Choroid plexus epithelial cell (primary cell): ENCODE measurements around the gene RBM10.

Experiments
- DNase-seq: peaks from one replicate; pipeline ENCODE4 v3.0.0-alpha.2; 2010; ENCODE audit warnings: low read depth
- H3K4me3 ChIP-seq: 2 replicates; pipeline ENCODE4 v1.5.1; 2011; ENCODE audit warnings: low read depth, mild to moderate bottlenecking, control low read depth, low read length, moderate library complexity
- TF ChIP-seq, protein P1 (sequence below): conservative IDR thresholded peaks from 2 replicates; pipeline ENCODE4 v1.5.1; 2011; ENCODE audit warnings: low read depth, mild to moderate bottlenecking, control low read depth, inconsistent platforms, low read length, moderate library complexity

The RBM10 gene

DNA sequence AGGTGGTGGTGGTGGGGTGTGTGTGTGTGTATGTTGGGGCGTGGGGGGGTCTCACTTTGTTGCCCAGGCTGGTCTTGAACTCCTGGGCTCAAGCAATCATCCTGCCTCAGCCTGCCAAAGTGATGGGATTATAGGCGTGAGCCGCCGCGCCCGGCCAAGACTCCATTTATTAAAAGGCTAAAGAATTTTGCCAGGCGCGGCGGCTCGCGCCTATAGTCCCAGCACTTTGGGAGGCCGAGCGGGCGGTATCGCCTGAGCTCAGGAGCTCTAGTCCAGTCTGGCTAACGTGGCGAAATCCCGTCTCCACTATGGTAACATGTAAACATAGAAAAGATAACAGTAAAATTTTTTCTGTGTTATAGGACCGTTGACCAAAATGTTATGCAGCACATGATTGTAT is 44.9 kb downstream of the RBM10 start:
- peak; percentile 11 for DNase-seq
- no peak overlapping the region for H3K4me3 ChIP-seq
- TF ChIP-seq, protein P1, sequence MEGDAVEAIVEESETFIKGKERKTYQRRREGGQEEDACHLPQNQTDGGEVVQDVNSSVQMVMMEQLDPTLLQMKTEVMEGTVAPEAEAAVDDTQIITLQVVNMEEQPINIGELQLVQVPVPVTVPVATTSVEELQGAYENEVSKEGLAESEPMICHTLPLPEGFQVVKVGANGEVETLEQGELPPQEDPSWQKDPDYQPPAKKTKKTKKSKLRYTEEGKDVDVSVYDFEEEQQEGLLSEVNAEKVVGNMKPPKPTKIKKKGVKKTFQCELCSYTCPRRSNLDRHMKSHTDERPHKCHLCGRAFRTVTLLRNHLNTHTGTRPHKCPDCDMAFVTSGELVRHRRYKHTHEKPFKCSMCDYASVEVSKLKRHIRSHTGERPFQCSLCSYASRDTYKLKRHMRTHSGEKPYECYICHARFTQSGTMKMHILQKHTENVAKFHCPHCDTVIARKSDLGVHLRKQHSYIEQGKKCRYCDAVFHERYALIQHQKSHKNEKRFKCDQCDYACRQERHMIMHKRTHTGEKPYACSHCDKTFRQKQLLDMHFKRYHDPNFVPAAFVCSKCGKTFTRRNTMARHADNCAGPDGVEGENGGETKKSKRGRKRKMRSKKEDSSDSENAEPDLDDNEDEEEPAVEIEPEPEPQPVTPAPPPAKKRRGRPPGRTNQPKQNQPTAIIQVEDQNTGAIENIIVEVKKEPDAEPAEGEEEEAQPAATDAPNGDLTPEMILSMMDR: no peak

DNA sequence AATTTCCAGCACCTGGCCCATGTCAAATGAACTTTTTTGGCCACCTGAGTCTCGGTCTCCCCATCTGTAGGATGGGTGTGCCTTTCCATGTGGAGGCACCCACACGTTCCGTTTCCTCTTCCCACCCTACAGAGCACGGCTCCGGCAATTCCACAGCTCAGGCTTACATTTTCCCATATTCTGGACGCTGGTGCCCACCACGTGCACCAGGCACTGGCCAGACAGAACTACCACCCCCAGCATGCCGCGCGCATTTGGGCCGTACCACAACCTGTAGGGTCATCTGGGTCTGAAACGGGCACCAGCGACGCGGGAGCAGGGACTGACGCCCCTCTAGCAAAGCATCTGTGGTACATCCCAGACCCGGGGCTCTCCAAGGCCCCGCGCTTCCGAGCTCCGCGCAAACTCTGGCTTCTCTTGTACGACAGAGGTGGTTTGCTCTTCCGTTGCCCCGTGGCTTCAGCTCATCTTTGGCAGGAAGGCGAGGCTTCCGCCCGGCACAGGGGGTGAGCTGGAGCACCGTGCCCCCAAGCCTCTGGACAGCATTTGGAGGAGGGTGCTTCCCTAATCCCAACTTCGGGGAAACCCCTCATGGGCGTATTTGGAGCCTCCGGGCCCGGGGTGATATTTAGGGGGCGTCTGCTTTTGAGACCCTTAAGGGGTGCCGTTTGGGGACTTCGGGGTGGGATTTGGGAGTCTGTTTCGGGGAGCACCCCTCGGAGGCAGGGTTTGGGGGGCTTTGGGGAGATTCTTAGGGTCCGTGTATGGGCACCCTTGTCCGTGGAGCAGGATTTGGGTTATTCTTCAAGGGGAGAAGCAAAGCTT is 45.6 kb downstream of the RBM10 start:
- peak overlapping the region; percentile 65 for H3K4me3 ChIP-seq
- TF ChIP-seq, protein P1: no peak
- DNase-seq: peak; percentile 95

DNA sequence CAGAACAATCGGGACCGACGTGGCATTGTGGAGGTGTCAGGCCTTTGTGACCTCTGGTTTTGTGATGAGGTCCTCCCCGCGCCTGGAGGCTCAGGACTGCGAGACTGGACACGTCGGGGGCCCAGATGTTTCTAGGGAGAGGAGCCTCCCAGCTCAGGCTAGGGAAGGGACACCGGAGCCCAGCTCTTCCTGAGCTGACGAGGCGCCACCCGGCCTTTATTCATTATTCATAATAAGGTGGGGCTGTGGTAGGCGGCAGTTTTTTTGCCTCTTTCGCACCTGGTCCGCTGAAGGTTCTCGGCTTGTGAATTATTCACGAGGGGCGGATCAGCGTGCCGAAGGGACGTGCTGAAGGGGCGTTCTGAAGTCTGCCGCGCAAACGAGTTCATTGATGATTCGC is 46.3 kb downstream of the RBM10 start:
- DNase-seq: peak; percentile 7
- H3K4me3 ChIP-seq: peak overlapping the region; percentile 65
- TF ChIP-seq, protein P1: no peak

DNA sequence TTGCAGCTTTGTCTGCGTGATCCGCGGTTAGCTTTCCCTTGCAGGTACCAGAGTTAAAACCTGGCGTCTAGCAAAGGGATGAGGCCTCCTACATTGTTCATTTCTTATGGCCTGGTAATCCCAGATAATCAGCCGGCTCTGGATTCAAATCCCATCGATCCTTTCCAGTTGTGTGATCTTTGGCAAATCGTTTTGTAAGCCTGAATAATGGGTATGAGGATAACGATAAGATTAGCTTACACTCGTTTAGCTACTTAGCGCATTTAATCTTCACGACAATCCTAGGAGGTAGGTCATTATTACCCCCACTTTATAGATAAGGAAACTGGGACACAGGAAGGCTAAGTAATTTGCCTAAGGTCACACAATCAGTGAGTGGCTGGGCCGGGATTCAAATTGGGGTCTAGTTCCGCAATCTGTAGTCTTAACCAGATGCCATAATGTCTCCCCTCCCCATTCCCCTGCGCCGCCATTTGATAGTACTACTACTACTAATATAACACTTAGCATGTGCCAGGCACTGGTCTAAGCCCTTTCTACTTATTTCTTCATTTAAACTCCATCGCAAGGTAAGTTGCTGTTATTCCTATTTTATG is 46.9 kb downstream of the RBM10 start:
- H3K4me3 ChIP-seq: peak overlapping the region; percentile 65
- TF ChIP-seq, protein P1: no peak
- DNase-seq: no peak

DNA sequence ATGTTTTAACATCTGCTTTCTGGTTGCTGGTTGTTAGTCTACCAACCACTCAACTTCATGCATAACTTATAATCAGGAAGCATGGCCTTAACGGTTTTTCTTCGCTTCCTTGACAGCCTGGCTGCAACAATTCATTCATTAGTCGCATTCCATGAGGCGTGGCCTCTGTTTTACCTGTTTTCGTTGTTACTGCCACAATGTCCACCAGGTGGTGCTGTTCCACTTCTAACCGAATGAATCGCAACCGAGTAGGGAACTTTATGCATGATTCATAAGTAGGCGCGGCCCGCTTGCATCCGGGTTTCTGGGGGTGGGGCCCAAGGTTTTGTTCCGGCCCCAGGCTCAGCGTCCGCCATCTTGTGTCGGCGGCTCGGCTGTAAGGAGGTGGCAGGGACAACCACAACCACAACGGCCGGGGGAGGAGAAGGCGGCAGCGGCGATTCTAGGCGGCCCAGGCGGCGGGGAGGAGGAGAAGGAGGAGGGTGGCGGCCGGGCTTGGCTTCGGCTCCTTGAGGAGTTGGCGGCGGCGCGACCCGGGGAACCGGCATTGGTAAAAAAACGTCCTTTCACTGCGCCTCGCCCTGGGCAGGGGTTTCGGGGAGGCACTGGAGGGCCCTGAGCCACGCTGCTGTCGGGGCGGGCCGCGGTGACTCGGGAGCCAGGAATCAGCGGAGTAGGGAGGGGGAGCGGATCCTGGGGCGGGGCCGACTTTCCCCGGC is 48.6 kb downstream of the RBM10 start, which contains the start of gene UBA1:
UBA1 (plus strand) TSS at position 355 of the 719 bp plus-strand sequence. CDS start 4,974 bp downstream, outside the sequence.
- peak; percentile 96 for DNase-seq
- peak within 1 kb of the TSS; percentile 82 for H3K4me3 ChIP-seq
- TF ChIP-seq, protein P1: peak; percentile 70

DNA sequence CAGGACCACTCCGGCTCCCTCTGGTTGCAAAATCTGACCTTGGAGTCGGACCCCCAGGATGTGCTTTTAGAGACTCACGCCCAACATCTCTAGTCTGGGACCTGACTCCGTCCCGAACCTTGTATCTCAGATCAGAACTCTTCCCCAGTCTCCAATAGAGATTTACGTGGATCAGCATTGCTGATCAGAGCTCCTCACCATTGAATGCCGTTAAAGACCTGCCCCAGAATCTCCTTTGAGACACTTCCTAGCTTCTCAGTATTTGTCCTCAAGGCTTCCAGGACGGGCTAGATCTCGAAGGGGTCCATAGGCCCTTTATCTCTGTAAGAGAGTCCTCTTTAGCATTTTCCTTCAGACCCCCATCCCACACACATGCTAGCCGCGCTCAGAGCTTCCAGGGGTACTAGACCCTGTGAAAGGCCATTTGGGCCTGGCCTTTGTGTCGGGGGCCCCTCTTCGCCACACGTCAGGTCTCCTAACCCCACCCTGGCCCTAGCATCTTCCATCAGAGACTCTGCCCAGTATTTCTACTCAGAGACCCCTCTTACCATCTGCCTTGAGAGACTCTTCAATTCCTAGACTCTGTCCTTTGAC is 49.3 kb downstream of the RBM10 start:
- peak; percentile 13 for DNase-seq
- TF ChIP-seq, protein P1: no peak

More for the DNA sequence above, 49.3 kb downstream of the RBM10 start:
- peak overlapping the region; percentile 82 for H3K4me3 ChIP-seq
